Brain microvascular endothelial cell (primary cell): ENCODE data around the gene TMEM52.

Source experiments
- DNase-seq: peaks from one replicate; pipeline ENCODE4 v3.0.0-alpha.2; 2020
- H3K27ac ChIP-seq: fragments of 250-450 bp; sonication (Bioruptor Pico); 2 replicates; pipeline ENCODE4 v1.5.1; 2020; ENCODE audit warnings: mild to moderate bottlenecking, moderate library complexity
- H3K27me3 ChIP-seq: fragments of 250-450 bp; sonication (Bioruptor Pico); replicated peaks from 2 replicates; pipeline ENCODE4 v1.5.1; 2020; ENCODE audit warnings: mild to moderate bottlenecking
- H3K36me3 ChIP-seq: fragments of 250-450 bp; sonication (Bioruptor Pico); replicated peaks from 2 replicates; pipeline ENCODE4 v1.5.1; 2020; ENCODE audit warnings: mild to moderate bottlenecking
- H3K4me3 ChIP-seq: 2 replicates; pipeline ENCODE4 v1.5.1; 2011; ENCODE audit warnings: low read depth, mild to moderate bottlenecking, control low read depth, low read length, moderate library complexity
- CTCF ChIP-seq: IDR thresholded peaks from 2 replicates; pipeline ENCODE4 v1.5.1; 2011; ENCODE audit warnings: low read depth, mild to moderate bottlenecking, moderate library complexity, low read length, control low read depth, inconsistent platforms; ENCODE audit errors: missing control alignments
- in situ Hi-C: cut with HindIII; loops from 2 replicates; pipeline ENCODE4 v1.10.0; 2017; ENCODE audit warnings: low sequenced_read_pairs, low pct_ligation_motif_present

Gene TMEM52

GRCh38 chr1:1922956-1923833 is 4.1 kb upstream of the TMEM52 start:
- H3K27me3 ChIP-seq: no peaks in the 10 kb centered on the region
- H3K36me3 ChIP-seq: no peaks in the 10 kb centered on the region
- no peak overlapping the region for H3K27ac ChIP-seq
- no peak for DNase-seq
- in situ Hi-C loops: no loop called here
- H3K4me3 ChIP-seq: no peak overlapping the region
- no peak for TF ChIP-seq CTCF

- Histone ChIP-seq H3K27ac (no peak overlapping the region), H3K4me3 (no peak overlapping the region), H3K27me3 (no peaks in the 10 kb centered on the region), H3K36me3 (no peaks in the 10 kb centered on the region)
- no peak for TF ChIP-seq CTCF
- in situ Hi-C loops: no loop called here
- DNase-seq: no peak
Observed at GRCh38 chr1:1922702-1922955, 3.5 kb upstream of the TMEM52 start.

- H3K27ac ChIP-seq: no peak overlapping the region
- H3K36me3 ChIP-seq: no peaks in the 10 kb centered on the region
- TF ChIP-seq CTCF: no peak
- DNase-seq: no peak
- H3K27me3 ChIP-seq: no peaks in the 10 kb centered on the region
- in situ Hi-C loops: no loop called here
- H3K4me3 ChIP-seq: no peak overlapping the region
Observed at GRCh38 chr1:1921901-1922701, 3.0 kb upstream of the TMEM52 start.

GRCh38 chr1:1921459-1921862 is 2.4 kb upstream of the TMEM52 start:
- no peaks in the 10 kb centered on the region for H3K27me3 ChIP-seq
- no peak overlapping the region for H3K27ac ChIP-seq
- in situ Hi-C loops: no loop called here
- no peak for TF ChIP-seq CTCF
- no peaks in the 10 kb centered on the region for H3K36me3 ChIP-seq
- DNase-seq: no peak
- no peak overlapping the region for H3K4me3 ChIP-seq

- Histone ChIP-seq H3K27ac (no peak overlapping the region), H3K27me3 (no peaks in the 10 kb centered on the region), H3K36me3 (no peaks in the 10 kb centered on the region), H3K4me3 (no peak overlapping the region)
- TF ChIP-seq CTCF: no peak
- no peak for DNase-seq
- in situ Hi-C loops: no loop called here
Observed at GRCh38 chr1:1920608-1921458, 1.8 kb upstream of the TMEM52 start.
